Mammary epithelial cell (primary cell): ENCODE measurements around the gene MGAT5.

ENCODE experiments used
- EZH2 ChIP-seq: IDR thresholded peaks from 2 replicates; pipeline ENCODE4 v1.6.1; 2012; ENCODE audit warnings: low read length, inconsistent platforms, borderline replicate concordance
- TF ChIP-seq, protein P1 (sequence below), 2 donors: IDR thresholded peaks in 1 of 2; conservative IDR thresholded peaks in 1 of 2; 2 replicates each; pipeline ENCODE4 v1.5.1; 2011 to 2012; ENCODE audit warnings: inconsistent platforms in 2 of 2, low read length in 2 of 2, mild to moderate bottlenecking in 2 of 2, control low read depth in 1 of 2, low read depth in 1 of 2; ENCODE audit not compliant: insufficient read depth in 1 of 2; ENCODE audit errors: extremely low read depth in 1 of 2

DNA sequence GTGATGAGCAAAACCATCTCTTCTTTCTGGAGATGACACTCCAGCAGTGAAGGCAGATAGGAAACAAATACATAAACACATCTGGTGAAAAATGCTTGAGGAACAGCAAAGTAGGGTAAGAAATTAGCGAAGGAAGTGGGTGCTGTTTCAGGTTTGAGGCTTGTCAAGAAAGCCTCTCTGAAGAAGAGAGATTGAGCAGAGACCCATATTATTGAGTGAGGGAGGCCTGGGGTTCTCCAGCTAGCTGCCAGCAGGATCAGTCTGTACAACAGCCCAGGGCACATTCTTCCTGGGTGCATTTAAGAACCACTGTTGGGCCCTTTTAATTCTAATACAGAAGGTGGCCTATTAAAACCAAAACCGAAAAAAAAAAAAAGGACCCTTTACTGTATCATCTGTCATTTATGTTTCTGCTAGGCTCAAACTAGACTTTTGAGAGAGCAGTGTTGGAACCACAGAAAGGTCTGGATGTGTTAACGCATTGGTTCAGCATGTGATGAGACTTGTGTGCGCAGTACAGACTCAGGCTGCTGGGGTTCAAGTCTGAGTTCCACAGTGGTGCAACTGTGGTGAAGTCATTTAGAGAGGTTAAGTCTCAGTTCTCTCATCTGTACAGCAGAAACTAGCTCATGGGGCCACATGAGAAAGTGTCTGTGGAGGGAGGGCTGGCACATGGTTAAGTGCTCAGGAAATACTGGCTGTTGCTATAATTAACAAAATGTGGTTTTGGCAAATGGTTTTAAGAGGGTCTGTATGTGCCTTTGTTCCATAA is 28.9 kb downstream of the MGAT5 start:
- TF ChIP-seq, protein P1, sequence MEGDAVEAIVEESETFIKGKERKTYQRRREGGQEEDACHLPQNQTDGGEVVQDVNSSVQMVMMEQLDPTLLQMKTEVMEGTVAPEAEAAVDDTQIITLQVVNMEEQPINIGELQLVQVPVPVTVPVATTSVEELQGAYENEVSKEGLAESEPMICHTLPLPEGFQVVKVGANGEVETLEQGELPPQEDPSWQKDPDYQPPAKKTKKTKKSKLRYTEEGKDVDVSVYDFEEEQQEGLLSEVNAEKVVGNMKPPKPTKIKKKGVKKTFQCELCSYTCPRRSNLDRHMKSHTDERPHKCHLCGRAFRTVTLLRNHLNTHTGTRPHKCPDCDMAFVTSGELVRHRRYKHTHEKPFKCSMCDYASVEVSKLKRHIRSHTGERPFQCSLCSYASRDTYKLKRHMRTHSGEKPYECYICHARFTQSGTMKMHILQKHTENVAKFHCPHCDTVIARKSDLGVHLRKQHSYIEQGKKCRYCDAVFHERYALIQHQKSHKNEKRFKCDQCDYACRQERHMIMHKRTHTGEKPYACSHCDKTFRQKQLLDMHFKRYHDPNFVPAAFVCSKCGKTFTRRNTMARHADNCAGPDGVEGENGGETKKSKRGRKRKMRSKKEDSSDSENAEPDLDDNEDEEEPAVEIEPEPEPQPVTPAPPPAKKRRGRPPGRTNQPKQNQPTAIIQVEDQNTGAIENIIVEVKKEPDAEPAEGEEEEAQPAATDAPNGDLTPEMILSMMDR (conservative IDR thresholded peaks at IDR 0.05 in 1 of 2, IDR thresholded peaks at IDR 0.05 in 1 of 2; ENCODE audit: extremely low read depth in 1 of 2, insufficient read depth in 1 of 2, low read depth in 1 of 2, low read length in 2 of 2), result no peak
- TF ChIP-seq EZH2, result no peak
